Naive thymus-derived CD4-positive, alpha-beta T cell (primary cell): Measurements from ENCODE around the gene ARVCF. TPM values are rescaled to one million over a fixed set of nuclear protein-coding genes. Genes with fewer than 3 reads are reported as not detected.
A peak's percentile ranks its signal among the peaks of the same experiment; 100 is the strongest.

Experiments
- ATAC-seq: fragments of 150-1000 bp; cut with Tn5 transposase; 2 replicates; pipeline ENCODE4 v1.10.0; 2021; ENCODE audit warnings: mild to moderate bottlenecking, moderate library complexity
- CTCF ChIA-PET: fragments of 350-600 bp; sonication (Branson Sonifier 250); formaldehyde crosslinking; loops from one replicate; lab custom pipeline; 2021; ENCODE audit warnings: antibody characterized with exemption; lab: Charles Lee
- POLR2A ChIA-PET: fragments of 350-600 bp; sonication (Branson Sonifier 250); formaldehyde crosslinking; loops from one replicate; lab custom pipeline; 2021; ENCODE audit warnings: antibody characterized with exemption, inconsistent platforms; lab: Charles Lee
- DNase-seq, 9 donors: peaks; one replicate each; pipeline versions ENCODE4 v3.0.0 to v3.0.0-alpha.2; 2020 to 2022; ENCODE audit warnings: mixed read lengths in 1 of 9
- H3K27ac ChIP-seq: one replicate; pipeline ENCODE4 v1.7.0; 2013; ENCODE audit warnings: mild to moderate bottlenecking, low read depth, low read length, moderate library complexity
- H3K27me3 ChIP-seq, 2 donors: one replicate each; pipeline ENCODE4 v1.7.0; 2013; ENCODE audit warnings: low read length in 2 of 2, mild to moderate bottlenecking in 2 of 2, moderate library complexity in 2 of 2; ENCODE audit not compliant: control insufficient read depth in 2 of 2, insufficient read depth in 2 of 2
- H3K36me3 ChIP-seq, 3 experiments: 1 replicate in 2 of 3; 2 replicates in 1 of 3; pipeline ENCODE4 v1.7.0; 2013; ENCODE audit warnings: low read length in 3 of 3, mild to moderate bottlenecking in 3 of 3, moderate library complexity in 1 of 3; ENCODE audit not compliant: insufficient read depth in 3 of 3, control insufficient read depth in 2 of 3
- H3K4me1 ChIP-seq, 2 donors: one replicate each; pipeline ENCODE4 v1.7.0; 2013; ENCODE audit warnings: low read length in 2 of 2, mild to moderate bottlenecking in 2 of 2, moderate library complexity in 1 of 2; ENCODE audit not compliant: control insufficient read depth in 2 of 2, insufficient read depth in 2 of 2
- H3K4me3 ChIP-seq: 2 replicates; pipeline ENCODE4 v1.7.0; 2013; ENCODE audit warnings: mild to moderate bottlenecking, low read length
- H3K9me3 ChIP-seq, 3 experiments: 1 replicate in 2 of 3; 2 replicates in 1 of 3; pipeline ENCODE4 v1.7.0; 2013; ENCODE audit warnings: low read length in 3 of 3; ENCODE audit not compliant: control insufficient read depth in 2 of 3
- H3K27ac Mint-ChIP-seq, 9 donors: one replicate each; pipeline ENCODE4 v1.8.0; 2020 to 2022; ENCODE audit warnings: mixed read lengths in 9 of 9, mild to moderate bottlenecking in 8 of 9, moderate library complexity in 5 of 9, inconsistent platforms in 2 of 9
- H3K27me3 Mint-ChIP-seq, 5 donors: one replicate each; pipeline ENCODE4 v1.8.0; 2021 to 2022; ENCODE audit warnings: mixed read lengths in 5 of 5, mild to moderate bottlenecking in 1 of 5
- H3K36me3 Mint-ChIP-seq, 5 donors: one replicate each; pipeline ENCODE4 v1.8.0; 2020 to 2022; ENCODE audit warnings: mixed read lengths in 5 of 5, mild to moderate bottlenecking in 3 of 5, inconsistent platforms in 1 of 5
- H3K4me1 Mint-ChIP-seq, 7 donors: one replicate each; pipeline ENCODE4 v1.8.0; 2020 to 2022; ENCODE audit warnings: mixed read lengths in 7 of 7, mild to moderate bottlenecking in 3 of 7, inconsistent platforms in 1 of 7
- H3K4me3 Mint-ChIP-seq, 10 donors: one replicate each; pipeline ENCODE4 v1.8.0; 2020 to 2022; ENCODE audit warnings: mild to moderate bottlenecking in 10 of 10, mixed read lengths in 10 of 10, moderate library complexity in 6 of 10, inconsistent platforms in 2 of 10
- H3K9me3 Mint-ChIP-seq, 11 donors: one replicate each; pipeline ENCODE4 v1.8.0; 2020 to 2022; ENCODE audit warnings: mixed read lengths in 11 of 11, mild to moderate bottlenecking in 4 of 11, inconsistent platforms in 1 of 11, moderate library complexity in 1 of 11
- intact Hi-C, 2 donors: fragments of 100-400 bp; cut with micrococcal nuclease; formaldehyde crosslinking; loops; one replicate each; pipeline ENCODE4 v1.15.1; 2023
- polyA plus RNA-seq, 2 donors: library from polyadenylated mRNA; unstranded; fragments of 300-500 nt; fragmentation: Illumina TruSeq; gene quantifications; one replicate each; pipeline ENCODE4 v1.2.3, GENCODE V29; 2021
- total RNA-seq, 6 experiments: library from RNA in 5 of 6; stranded (reverse) in 5 of 6; gene quantifications; 1 replicate in 5 of 6; 2 replicates in 1 of 6; pipeline ENCODE4 v1.2.3 and lab custom pipeline; 2021 to 2026

Gene ARVCF
- total and polyA plus RNA-seq, 7 experiments from 2014 or later: 0.74 to 9.2 (median 3.0) TPM

DNA sequence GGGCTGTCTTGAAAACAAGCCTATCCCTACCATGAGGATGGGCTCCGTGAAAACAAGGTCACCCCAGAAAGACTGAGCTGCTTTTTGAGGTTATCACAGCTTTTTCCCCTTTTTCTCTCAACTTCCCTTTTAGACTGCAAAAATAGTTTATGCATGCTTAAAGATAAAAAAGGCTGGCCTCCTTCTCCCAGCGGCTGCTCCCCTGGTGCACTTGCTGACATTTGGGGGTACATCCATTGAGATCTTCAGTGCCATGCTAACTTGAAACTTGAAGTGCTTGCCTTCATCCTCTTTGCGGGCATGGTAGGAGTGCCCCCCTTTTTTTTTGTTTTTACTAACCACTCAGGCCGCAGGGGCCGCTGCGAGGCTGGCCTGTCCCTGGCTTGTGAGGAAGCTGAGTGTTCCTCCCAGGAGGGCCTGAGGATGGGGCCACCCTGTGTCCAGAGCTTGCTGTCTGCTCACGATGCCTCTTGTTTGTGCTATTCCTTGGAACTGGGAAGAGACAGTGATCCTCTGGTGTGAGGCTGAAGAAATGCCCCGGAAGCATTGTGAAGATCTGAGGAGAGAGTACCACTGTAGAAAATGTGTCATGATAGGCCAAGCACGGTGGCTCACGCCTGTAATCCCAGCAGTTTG, 6.5 kb upstream of the ARVCF start:
- peaks cover 23 to 63% (median 40%) of the 10 kb centered on the region in 7 donors for H3K4me1 Mint-ChIP-seq
- H3K27me3 Mint-ChIP-seq: peaks cover 0 to 11% (median 0%) of the 10 kb centered on the region in 5 donors
- DNase-seq (no peak), ATAC-seq (no peak)
- Histone ChIP-seq H3K9me3 (no peaks in the 10 kb centered on the region), H3K36me3 (peaks cover 0 to 6% (median 0%) of the 10 kb centered on the region in 3 experiments), H3K4me1 (peaks cover 13 to 23% of the 10 kb centered on the region in 2 donors), H3K4me3 (no peak overlapping the region), H3K27ac (no peak overlapping the region), H3K27me3 (no peaks in the 10 kb centered on the region)
- peaks cover 0 to 2% (median 0%) of the 10 kb centered on the region in 11 donors for H3K9me3 Mint-ChIP-seq
- H3K4me3 Mint-ChIP-seq: peak overlapping the region in 9 of 10 donors; percentile 27 to 94 (median 74)
- intact Hi-C loops: no loop called here
- H3K36me3 Mint-ChIP-seq: peaks cover 0 to 6% (median 0%) of the 10 kb centered on the region in 5 donors
- H3K27ac Mint-ChIP-seq: peak overlapping the region in 4 of 9 donors; percentile 12 to 86 (median 75)
- CTCF ChIA-PET: no interaction called here
- POLR2A ChIA-PET: no interaction called here

DNA sequence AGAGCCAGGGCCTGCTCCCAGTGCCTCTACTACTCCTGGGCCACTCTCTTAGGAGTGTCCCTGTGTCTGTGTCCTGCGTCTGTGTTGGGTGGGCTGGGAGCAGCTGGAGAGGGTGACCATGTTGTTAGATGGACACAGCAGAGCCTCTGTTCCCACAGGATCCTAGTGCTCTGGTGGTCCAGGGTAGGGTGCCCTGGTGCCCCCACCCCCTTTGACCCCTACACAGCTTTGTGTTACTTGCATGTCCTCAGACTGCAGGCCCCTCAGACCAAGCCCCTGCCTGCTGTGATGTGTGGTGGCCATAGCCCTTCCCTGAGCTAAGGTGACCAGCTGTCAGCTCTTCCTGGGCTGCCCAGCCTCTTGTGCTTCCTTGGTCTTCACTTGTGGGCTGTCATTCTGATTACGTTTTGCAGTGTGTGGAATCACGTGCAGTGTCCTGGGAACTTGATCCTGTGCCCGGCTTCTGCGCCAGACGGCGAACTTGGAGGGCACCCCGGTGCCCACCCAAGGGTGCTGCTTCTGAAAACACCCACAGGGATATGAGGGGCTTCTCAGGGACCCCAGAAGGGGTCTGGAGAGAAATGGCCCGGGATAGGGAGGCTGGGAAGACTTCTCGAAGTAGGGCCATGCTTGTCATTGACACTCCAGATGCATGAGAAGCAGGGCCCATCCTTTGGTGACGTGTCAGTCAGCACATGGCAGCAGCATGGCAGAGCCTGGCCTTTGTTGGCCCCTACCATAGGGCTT, 5.8 kb upstream of the ARVCF start:
- ChIA-PET CTCF (interaction anchor here (0.5 kb wide), 1 partner anchor 72 kb away, joined by 4 read pairs; no protein-coding TSS in a partner anchor), POLR2A (interaction anchor here (0.6 to 2.6 kb wide), 4 partner anchors 9 to 95 kb away, joined by 3 to 11 read pairs (median 7); partner anchors contain the start of gene TRMT2A)
- H3K36me3 ChIP-seq: peaks cover 0 to 6% (median 0%) of the 10 kb centered on the region in 3 experiments
- H3K27me3 ChIP-seq: no peaks in the 10 kb centered on the region
- DNase-seq (no peak), ATAC-seq (no peak)
- Mint-ChIP-seq H3K4me3 (peak overlapping the region; percentile 87 to 94 (median 91)), H3K27me3 (peaks cover 0 to 17% (median 0%) of the 10 kb centered on the region in 5 donors), H3K27ac (peak overlapping the region; percentile 62 to 93 (median 86)), H3K36me3 (peaks cover 0 to 6% (median 0%) of the 10 kb centered on the region in 5 donors), H3K4me1 (peaks cover 23 to 69% (median 44%) of the 10 kb centered on the region in 7 donors), H3K9me3 (peaks cover 0 to 2% (median 0%) of the 10 kb centered on the region in 11 donors)
- intact Hi-C loops: no loop called here
- no peaks in the 10 kb centered on the region for H3K9me3 ChIP-seq
- H3K4me3 ChIP-seq: peak overlapping the region; percentile 96
- peak overlapping the region; percentile 93 for H3K27ac ChIP-seq
- H3K4me1 ChIP-seq: peaks cover 14 to 23% of the 10 kb centered on the region in 2 donors

DNA sequence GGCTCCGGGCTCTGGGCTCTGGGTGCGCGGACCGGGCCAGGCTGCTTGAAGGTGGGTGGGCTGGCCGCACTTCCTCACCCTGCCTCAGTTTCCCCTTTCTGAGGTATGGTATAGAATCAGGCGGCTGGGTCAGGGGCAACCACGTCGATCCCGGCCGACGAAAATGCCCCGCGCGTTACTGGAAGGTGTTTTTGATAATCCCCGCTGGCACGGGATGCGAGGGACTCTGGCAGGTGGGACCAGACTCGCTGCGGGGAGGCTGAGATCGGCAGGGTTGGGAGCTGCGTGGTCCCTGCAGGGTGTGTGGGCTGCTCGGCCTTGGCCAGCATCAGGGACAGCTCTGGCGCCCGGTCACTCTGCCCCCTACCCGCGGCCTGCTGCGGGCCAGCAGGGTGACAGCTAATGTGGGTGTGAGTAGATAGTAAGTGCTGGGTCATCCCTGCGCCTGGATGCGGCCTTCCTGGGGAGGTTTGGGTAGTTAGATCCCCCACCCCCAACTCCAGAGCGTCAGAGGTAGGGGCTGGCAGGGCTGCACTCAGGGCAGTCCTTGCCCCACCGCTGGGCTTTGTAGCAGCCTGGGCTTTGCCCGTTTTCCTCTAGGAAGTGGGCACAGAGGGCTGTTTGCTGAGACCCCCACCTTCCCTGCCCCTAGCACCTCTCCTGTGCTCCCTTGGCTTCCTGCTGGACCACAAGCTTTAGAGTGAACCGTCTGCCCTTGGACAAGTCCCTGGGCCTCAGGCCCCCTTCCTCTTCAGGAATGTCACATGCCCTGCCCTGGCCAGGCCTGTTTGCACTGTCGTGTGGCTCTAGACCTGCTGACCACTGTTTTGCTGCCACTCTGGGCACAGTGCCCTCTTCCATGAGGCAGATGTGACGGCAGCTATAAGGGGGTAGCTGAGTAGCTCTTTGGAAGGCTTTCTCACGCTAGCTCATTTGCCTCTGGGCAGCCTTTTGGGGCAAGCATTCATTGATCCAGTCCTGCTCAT, 4.9 kb upstream of the ARVCF start:
- H3K27me3 Mint-ChIP-seq: peaks cover 0 to 23% (median 0%) of the 10 kb centered on the region in 5 donors
- peaks cover 0 to 6% (median 0%) of the 10 kb centered on the region in 5 donors for H3K36me3 Mint-ChIP-seq
- DNase-seq (no peak), ATAC-seq (no peak)
- peaks cover 0 to 2% (median 0%) of the 10 kb centered on the region in 11 donors for H3K9me3 Mint-ChIP-seq
- Histone ChIP-seq H3K27me3 (no peaks in the 10 kb centered on the region), H3K4me3 (peak overlapping the region; percentile 96), H3K27ac (peak overlapping the region; percentile 93), H3K36me3 (peaks cover 0 to 10% (median 0%) of the 10 kb centered on the region in 3 experiments), H3K4me1 (peaks cover 18 to 27% of the 10 kb centered on the region in 2 donors), H3K9me3 (no peaks in the 10 kb centered on the region)
- POLR2A ChIA-PET: interaction anchor here (0.6 to 2.6 kb wide), 7 partner anchors 9 to 544 kb away, joined by 3 to 11 read pairs (median 4); partner anchors contain the start of gene TRMT2A
- peaks cover 18 to 64% (median 41%) of the 10 kb centered on the region in 7 donors for H3K4me1 Mint-ChIP-seq
- intact Hi-C loops: loop anchor here (1.0 to 2.0 kb wide), 3 partner anchors 59 to 110 kb away; partner anchors contain the start of genes DGCR8 (in 2 of the 2), RANBP1 (in 1 of the 2), TRMT2A (in 1 of the 2) and ZDHHC8 (in 1 of the 2)
- CTCF ChIA-PET: interaction anchor here (0.5 kb wide), 1 partner anchor 71 kb away, joined by 4 read pairs; no protein-coding TSS in a partner anchor
- H3K27ac Mint-ChIP-seq: peak overlapping the region; percentile 62 to 93 (median 87)
- H3K4me3 Mint-ChIP-seq: peak overlapping the region; percentile 87 to 94 (median 91)

DNA sequence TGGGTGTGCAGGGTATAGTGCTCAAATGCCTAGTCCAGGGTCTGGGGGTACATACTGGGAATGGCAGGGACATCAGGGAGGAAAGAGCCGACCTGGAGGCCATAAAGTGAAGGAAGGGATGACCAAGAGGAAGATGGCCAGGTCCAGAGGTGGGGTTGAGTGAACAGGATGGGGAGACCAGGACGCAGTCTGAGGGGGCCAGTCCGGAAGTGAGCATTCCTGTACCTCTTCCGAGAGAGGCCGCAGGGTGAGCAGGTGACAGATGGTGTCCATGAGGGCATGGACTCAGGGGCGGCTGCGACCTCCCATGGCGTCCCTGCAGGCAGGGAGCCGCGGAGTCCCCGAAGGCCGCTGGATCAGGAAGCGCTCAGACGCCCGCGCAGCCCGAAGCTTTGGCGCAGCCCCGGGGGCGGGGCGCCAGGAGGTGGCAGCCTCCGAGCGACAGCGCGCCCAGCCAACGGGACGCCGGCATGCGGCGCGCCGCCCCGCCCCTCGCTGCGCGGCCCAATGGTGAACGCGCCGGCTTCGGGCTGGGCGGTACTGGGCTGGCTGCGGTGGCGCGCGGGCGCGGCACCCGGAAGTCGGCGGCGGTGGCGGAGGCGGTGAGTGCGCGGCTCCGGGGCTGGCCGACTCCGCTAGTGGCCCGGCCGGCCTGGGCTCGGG, 4.0 kb upstream of the ARVCF start, which contains the start of gene TANGO2:
Gene TANGO2 (plus strand): TSS at position 578 of the 663 bp plus-strand sequence. CDS start 15,689 bp downstream, outside the sequence.
- Mint-ChIP-seq H3K36me3 (peaks cover 0 to 3% (median 0%) of the 10 kb centered on the region in 5 donors), H3K9me3 (peaks cover 0 to 2% (median 0%) of the 10 kb centered on the region in 11 donors), H3K27me3 (peaks cover 0 to 23% (median 0%) of the 10 kb centered on the region in 5 donors), H3K27ac (peak within 1 kb of the TSS; percentile 86 to 98 (median 92)), H3K4me1 (peaks cover 18 to 56% (median 36%) of the 10 kb centered on the region in 7 donors), H3K4me3 (peak within 1 kb of the TSS; percentile 89 to 94 (median 91))
- DNase-seq: peak; percentile 88 to 98 (median 95)
- ChIA-PET POLR2A (interaction anchor here (0.6 to 2.6 kb wide), 8 partner anchors 34 to 543 kb away, joined by 3 to 11 read pairs (median 4); partner anchors contain the start of genes COMT, TRMT2A and TXNRD2), CTCF (interaction anchor here (0.6 kb wide), 1 partner anchor 1024 kb away, joined by 3 read pairs; no protein-coding TSS in a partner anchor)
- Histone ChIP-seq H3K4me1 (peaks cover 18 to 27% of the 10 kb centered on the region in 2 donors), H3K27ac (peak within 1 kb of the TSS; percentile 93), H3K27me3 (no peaks in the 10 kb centered on the region), H3K9me3 (no peaks in the 10 kb centered on the region), H3K36me3 (peaks cover 0 to 10% (median 0%) of the 10 kb centered on the region in 3 experiments), H3K4me3 (peak within 1 kb of the TSS; percentile 96)
- peak; percentile 95 for ATAC-seq
- intact Hi-C loops: loop anchor here (1.0 to 2.0 kb wide), 5 partner anchors 33 to 111 kb away; partner anchors contain the start of genes DGCR8 (in 2 of the 2), TRMT2A (in 2 of the 2), RANBP1 (in 1 of the 2) and ZDHHC8 (in 1 of the 2)
